ENCODE data around the gene ADAMTS10. TPM values are rescaled to one million over a fixed set of nuclear protein-coding genes. Genes with fewer than 3 reads are reported as not detected.

ADAMTS10 gene
- total and polyA plus RNA-seq, 2 of the 13 experiments (the other 11 are each of a cell fraction or from before 2014, with no cell fraction given) = 0.49 to 1.7 TPM

GRCh38 chr19:8609279-8610040, 1.1 kb downstream of the ADAMTS10 start (continued):
- TF ChIP-seq CEBPZ (IDR thresholded peaks at IDR 0.05; ENCODE audit: low read length) (no peak), ZNF552 (CRISPR knock-in tag; IDR thresholded peaks at IDR 0.05; ENCODE audit: borderline replicate concordance) (no peak), NR2F2 (IDR thresholded peaks at IDR 0.05; ENCODE audit: borderline replicate concordance, low read depth) (no peak), GATAD1 (CRISPR knock-in tag; IDR thresholded peaks at IDR 0.05) (peak; percentile 17; the same call in 1 of the 2 replicates), ZNF121 (CRISPR knock-in tag; IDR thresholded peaks at IDR 0.05) (no peak), MTF1 (CRISPR knock-in tag; IDR thresholded peaks at IDR 0.05) (no peak), RARG (CRISPR knock-in tag; IDR thresholded peaks at IDR 0.05; ENCODE audit: low read depth) (no peak), SRY (CRISPR knock-in tag; IDR thresholded peaks at IDR 0.05) (no peak), NRL (CRISPR knock-in tag; IDR thresholded peaks at IDR 0.05; ENCODE audit: borderline replicate concordance) (peak; percentile 70; the same call in 1 of the 2 replicates), FOXO1 (CRISPR knock-in tag; IDR thresholded peaks at IDR 0.05) (no peak), DMAP1 (CRISPR knock-in tag; IDR thresholded peaks at IDR 0.05) (peak; percentile 44; the same call in 1 of the 2 replicates), ZXDC (CRISPR knock-in tag; IDR thresholded peaks at IDR 0.05) (no peak), THAP9 (CRISPR knock-in tag; IDR thresholded peaks at IDR 0.05; ENCODE audit: borderline replicate concordance) (peak; percentile 35; the same call in 1 of the 2 replicates), ELK4 (CRISPR knock-in tag; IDR thresholded peaks at IDR 0.05; ENCODE audit: borderline replicate concordance) (no peak), RXRA (CRISPR knock-in tag; IDR thresholded peaks at IDR 0.05) (peak; percentile 10; the same call in 1 of the 2 replicates), DNMT1 (CRISPR knock-in tag; IDR thresholded peaks at IDR 0.05) (no peak), ZBTB20 (CRISPR knock-in tag; IDR thresholded peaks at IDR 0.05; ENCODE audit: borderline replicate concordance, low read depth) (no peak), MNT (IDR thresholded peaks at IDR 0.05) (peak; percentile 80)

Measured in HepG2 (cell line).